D721Med (cell line): Measurements from ENCODE around the gene SCUBE3.

Experiments used
- DNase-seq: peaks from one replicate; pipeline ENCODE4 v3.0.0; 2011; ENCODE audit warnings: low spot score; ENCODE audit not compliant: insufficient read length
- FAIRE-seq: peaks from 2 replicates; lab custom pipeline; 2011; peaks lifted over from hg19 to GRCh38; lab: Jason Lieb, UNC
- TF ChIP-seq, protein P1 (sequence below): IDR thresholded peaks from 2 replicates; pipeline ENCODE4 v1.5.1; 2012; ENCODE audit warnings: mild to moderate bottlenecking, control low read depth; ENCODE audit not compliant: insufficient read depth; ENCODE audit errors: missing control alignments

SCUBE3 gene

DNA sequence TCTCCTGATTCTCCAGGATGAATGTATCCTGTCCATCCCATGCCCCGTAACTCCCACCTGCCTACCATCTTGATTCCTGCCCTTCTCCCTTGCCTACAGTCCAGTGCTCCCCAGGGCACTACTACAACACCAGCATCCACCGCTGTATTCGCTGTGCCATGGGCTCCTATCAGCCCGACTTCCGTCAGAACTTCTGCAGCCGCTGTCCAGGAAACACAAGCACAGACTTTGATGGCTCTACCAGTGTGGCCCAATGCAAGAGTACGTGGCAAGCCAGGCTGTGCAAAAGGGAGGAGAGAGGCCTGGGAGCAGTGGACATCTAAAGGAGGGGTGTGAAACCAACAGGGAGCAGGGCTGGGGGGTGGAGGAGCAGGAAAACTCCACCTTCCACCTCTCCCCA is 30.8 kb downstream of the SCUBE3 start:
- TF ChIP-seq, protein P1, sequence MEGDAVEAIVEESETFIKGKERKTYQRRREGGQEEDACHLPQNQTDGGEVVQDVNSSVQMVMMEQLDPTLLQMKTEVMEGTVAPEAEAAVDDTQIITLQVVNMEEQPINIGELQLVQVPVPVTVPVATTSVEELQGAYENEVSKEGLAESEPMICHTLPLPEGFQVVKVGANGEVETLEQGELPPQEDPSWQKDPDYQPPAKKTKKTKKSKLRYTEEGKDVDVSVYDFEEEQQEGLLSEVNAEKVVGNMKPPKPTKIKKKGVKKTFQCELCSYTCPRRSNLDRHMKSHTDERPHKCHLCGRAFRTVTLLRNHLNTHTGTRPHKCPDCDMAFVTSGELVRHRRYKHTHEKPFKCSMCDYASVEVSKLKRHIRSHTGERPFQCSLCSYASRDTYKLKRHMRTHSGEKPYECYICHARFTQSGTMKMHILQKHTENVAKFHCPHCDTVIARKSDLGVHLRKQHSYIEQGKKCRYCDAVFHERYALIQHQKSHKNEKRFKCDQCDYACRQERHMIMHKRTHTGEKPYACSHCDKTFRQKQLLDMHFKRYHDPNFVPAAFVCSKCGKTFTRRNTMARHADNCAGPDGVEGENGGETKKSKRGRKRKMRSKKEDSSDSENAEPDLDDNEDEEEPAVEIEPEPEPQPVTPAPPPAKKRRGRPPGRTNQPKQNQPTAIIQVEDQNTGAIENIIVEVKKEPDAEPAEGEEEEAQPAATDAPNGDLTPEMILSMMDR, result no peak
- DNase-seq (no peak), FAIRE-seq (no peak)

DNA sequence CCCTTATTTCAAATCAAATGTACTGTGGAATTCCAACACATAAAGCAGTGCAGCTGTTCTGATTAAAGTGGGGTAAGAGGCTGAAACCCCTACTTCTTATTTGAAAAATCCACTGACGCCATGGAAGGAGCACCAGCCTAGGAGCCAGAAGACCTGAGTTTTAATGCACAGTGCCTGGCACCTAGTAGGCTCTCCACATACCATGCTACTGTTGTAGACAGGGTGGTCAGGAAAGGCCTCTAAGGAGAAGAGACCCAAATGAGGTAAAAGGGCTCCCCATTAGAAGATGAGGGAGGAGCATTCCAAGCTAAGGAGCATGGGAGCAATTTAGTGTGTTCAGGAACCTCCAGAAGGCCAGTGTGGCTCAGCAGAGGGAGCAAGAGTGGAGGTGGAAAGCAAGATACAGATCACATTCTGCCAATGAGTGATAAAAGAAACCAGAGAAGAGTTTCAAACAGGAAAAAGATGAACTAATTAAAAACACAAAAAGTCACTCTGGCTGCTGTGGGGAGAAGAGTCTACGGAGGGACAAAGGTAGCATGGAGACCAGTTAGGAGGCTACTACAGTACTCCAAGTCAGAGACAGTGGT is 34.0 kb downstream of the SCUBE3 start:
- DNase-seq (no peak), FAIRE-seq (no peak)
- TF ChIP-seq, protein P1, result no peak

GRCh38 chr6:35248300-35248699 is 34.5 kb downstream of the SCUBE3 start:
- no peak for FAIRE-seq
- TF ChIP-seq, protein P1, result no peak

GRCh38 chr6:35248965-35249364 is 35.2 kb downstream of the SCUBE3 start:
- no peak for FAIRE-seq
- no peak for DNase-seq
- TF ChIP-seq, protein P1, result no peak

More at GRCh38 chr6:35248300-35248699, 34.5 kb downstream of the SCUBE3 start:
- DNase-seq, result no peak

GRCh38 chr6:35251949-35252348 is 38.2 kb downstream of the SCUBE3 start:
- FAIRE-seq (no peak), DNase-seq (no peak)
- TF ChIP-seq, protein P1, result no peak

DNA sequence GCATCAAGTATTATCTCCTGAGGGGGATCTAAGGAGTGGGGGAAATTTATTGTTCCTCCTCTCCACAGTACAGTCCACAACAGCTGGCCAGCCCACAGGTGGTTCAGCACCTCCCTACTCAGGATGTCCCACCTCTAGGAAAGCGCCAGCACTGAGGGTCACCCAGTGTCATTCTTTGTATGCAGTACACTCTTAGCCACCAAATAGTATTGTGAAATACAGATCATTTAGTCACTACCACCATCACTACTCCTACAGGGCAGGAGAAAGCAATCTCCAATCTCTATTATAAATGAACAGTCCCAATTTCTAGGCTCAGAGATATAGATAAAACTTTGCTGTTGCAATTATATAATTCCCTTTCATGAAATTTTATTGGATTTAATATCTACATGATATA is 39.5 kb downstream of the SCUBE3 start:
- TF ChIP-seq, protein P1, result no peak
- FAIRE-seq (no peak), DNase-seq (no peak)

GRCh38 chr6:35258336-35258735 is 44.6 kb downstream of the SCUBE3 start:
- FAIRE-seq, result no peak
- no peak for DNase-seq
- TF ChIP-seq, protein P1, result no peak
